Muscle layer of colon (tissue), 2 donors: ENCODE data around the gene MED19.
"Not testable (repeated sequence)": the region's sequence is repeated elsewhere in the genome, so short reads cannot be mapped to it uniquely, and the experiment has no call there.

ENCODE experiments used
- H3K27ac ChIP-seq: one replicate; pipeline ENCODE4 v1.7.0; 2013; ENCODE audit warnings: low read depth, mild to moderate bottlenecking, low read length, moderate library complexity
- H3K27me3 ChIP-seq, 2 donors: one replicate each; pipeline ENCODE4 v1.7.0; 2013; ENCODE audit warnings: low read length in 2 of 2, mild to moderate bottlenecking in 2 of 2; ENCODE audit not compliant: insufficient read depth in 2 of 2, control insufficient read depth in 1 of 2
- H3K36me3 ChIP-seq: one replicate; pipeline ENCODE4 v1.7.0; 2013; ENCODE audit warnings: mild to moderate bottlenecking, low read length; ENCODE audit not compliant: insufficient read depth
- H3K4me1 ChIP-seq: one replicate; pipeline ENCODE4 v1.7.0; 2013; ENCODE audit warnings: mild to moderate bottlenecking, low read length; ENCODE audit not compliant: insufficient read depth
- H3K4me3 ChIP-seq, 2 donors: one replicate each; pipeline ENCODE4 v1.7.0; 2013; ENCODE audit warnings: low read length in 2 of 2, low read depth in 1 of 2, mild to moderate bottlenecking in 1 of 2, moderate library complexity in 1 of 2
- H3K9ac ChIP-seq: one replicate; pipeline ENCODE4 v1.7.0; 2013; ENCODE audit warnings: low read length
- H3K9me3 ChIP-seq: one replicate; pipeline ENCODE4 v1.7.0; 2013; ENCODE audit warnings: mild to moderate bottlenecking, low read length
- donor health status: abdominal sarcoma.
- donor health status: Adenocarcinoma of cecum.

MED19 gene

GRCh38 chr11:57703341-57703740 is 8.7 kb downstream of the MED19 start:
- H3K4me3 ChIP-seq, result no peak overlapping the region
- H3K27ac ChIP-seq, result no peak overlapping the region
- peaks cover 46% of the 10 kb centered on the region for H3K36me3 ChIP-seq
- no peak overlapping the region for H3K9ac ChIP-seq
- H3K27me3 ChIP-seq, result no peaks in the 10 kb centered on the region
- H3K9me3 ChIP-seq, result no peaks in the 10 kb centered on the region
- H3K4me1 ChIP-seq, result no peaks in the 10 kb centered on the region

- H3K27me3 ChIP-seq, result no peaks in the 10 kb centered on the region
- H3K36me3 ChIP-seq, result peaks cover 65% of the 10 kb centered on the region
- no peak overlapping the region for H3K9ac ChIP-seq
- no peak overlapping the region for H3K27ac ChIP-seq
- H3K9me3 ChIP-seq, result no peaks in the 10 kb centered on the region
- H3K4me1 ChIP-seq, result no peaks in the 10 kb centered on the region
- H3K4me3 ChIP-seq, result no peak overlapping the region
Measured at GRCh38 chr11:57700425-57700824, 11.6 kb downstream of the MED19 start.

GRCh38 chr11:57699813-57700212 is 12.2 kb downstream of the MED19 start:
- Histone ChIP-seq H3K36me3 (peaks cover 66% of the 10 kb centered on the region), H3K27ac (no peak overlapping the region), H3K9me3 (no peaks in the 10 kb centered on the region), H3K4me3 (no peak overlapping the region), H3K9ac (no peak overlapping the region), H3K27me3 (no peaks in the 10 kb centered on the region), H3K4me1 (no peaks in the 10 kb centered on the region)

GRCh38 chr11:57698843-57699365 is 13.1 kb downstream of the MED19 start:
- H3K36me3 ChIP-seq, result peaks cover 66% of the 10 kb centered on the region
- H3K27me3 ChIP-seq, result no peaks in the 10 kb centered on the region
- no peak overlapping the region for H3K9ac ChIP-seq
- H3K9me3 ChIP-seq, result no peaks in the 10 kb centered on the region
- no peak overlapping the region for H3K4me3 ChIP-seq
- H3K4me1 ChIP-seq, result no peaks in the 10 kb centered on the region
- no peak overlapping the region for H3K27ac ChIP-seq

GRCh38 chr11:57690474-57690873 is 21.5 kb downstream of the MED19 start:
- not testable (repeated sequence) for H3K4me1 ChIP-seq, H3K27ac ChIP-seq, H3K9ac ChIP-seq, H3K9me3 ChIP-seq, H3K27me3 ChIP-seq, H3K4me3 ChIP-seq
- H3K36me3 ChIP-seq, result peaks cover 59% of the 10 kb centered on the region

GRCh38 chr11:57681168-57681567 is 30.8 kb downstream of the MED19 start:
- H3K4me1 ChIP-seq, result no peaks in the 10 kb centered on the region
- peaks cover 42% of the 10 kb centered on the region for H3K36me3 ChIP-seq
- H3K4me3 ChIP-seq, result no peak overlapping the region
- no peak overlapping the region for H3K27ac ChIP-seq
- no peaks in the 10 kb centered on the region for H3K9me3 ChIP-seq
- no peak overlapping the region for H3K9ac ChIP-seq
- H3K27me3 ChIP-seq, result no peaks in the 10 kb centered on the region

GRCh38 chr11:57680552-57680874 is 31.5 kb downstream of the MED19 start:
- no peaks in the 10 kb centered on the region for H3K4me1 ChIP-seq
- H3K27me3 ChIP-seq, result no peaks in the 10 kb centered on the region
- no peak overlapping the region for H3K4me3 ChIP-seq
- H3K27ac ChIP-seq, result no peak overlapping the region
- H3K9ac ChIP-seq, result no peak overlapping the region
- no peaks in the 10 kb centered on the region for H3K9me3 ChIP-seq
- peaks cover 47% of the 10 kb centered on the region for H3K36me3 ChIP-seq

GRCh38 chr11:57679396-57679795 is 32.6 kb downstream of the MED19 start:
- H3K27ac ChIP-seq, result no peak overlapping the region

GRCh38 chr11:57675176-57675941 is 36.7 kb downstream of the MED19 start:
- no peaks in the 10 kb centered on the region for H3K4me1 ChIP-seq
- H3K27ac ChIP-seq, result no peak overlapping the region
- no peak overlapping the region for H3K4me3 ChIP-seq
- H3K9me3 ChIP-seq, result no peaks in the 10 kb centered on the region
- H3K9ac ChIP-seq, result peak overlapping the region; percentile 9
- peaks cover 54% of the 10 kb centered on the region for H3K36me3 ChIP-seq
- H3K27me3 ChIP-seq, result no peaks in the 10 kb centered on the region

More at GRCh38 chr11:57679396-57679795, 32.6 kb downstream of the MED19 start:
- Histone ChIP-seq H3K36me3 (peaks cover 47% of the 10 kb centered on the region), H3K9me3 (no peaks in the 10 kb centered on the region), H3K4me3 (no peak overlapping the region), H3K4me1 (no peaks in the 10 kb centered on the region), H3K27me3 (no peaks in the 10 kb centered on the region), H3K9ac (no peak overlapping the region)

- Histone ChIP-seq H3K27me3 (no peaks in the 10 kb centered on the region), H3K36me3 (peaks cover 54% of the 10 kb centered on the region), H3K4me1 (peaks cover 6% of the 10 kb centered on the region), H3K4me3 (no peak overlapping the region), H3K9ac (no peak overlapping the region), H3K27ac (no peak overlapping the region), H3K9me3 (no peaks in the 10 kb centered on the region)
Measured at GRCh38 chr11:57674251-57674650, 37.8 kb downstream of the MED19 start.

- H3K4me1 ChIP-seq, result peaks cover 18% of the 10 kb centered on the region
- peak overlapping the region; percentile 95 for H3K27ac ChIP-seq
- peaks cover 21% of the 10 kb centered on the region for H3K36me3 ChIP-seq
- H3K4me3 ChIP-seq, result peak overlapping the region; percentile 85 to 92
- peak overlapping the region; percentile 86 for H3K9ac ChIP-seq
- H3K9me3 ChIP-seq, result no peaks in the 10 kb centered on the region
- no peaks in the 10 kb centered on the region for H3K27me3 ChIP-seq
Measured at GRCh38 chr11:57668434-57668782, 43.6 kb downstream of the MED19 start.
